NT2/D1 (cell line): ENCODE results near the gene INVS.

ENCODE experiments used
- SUZ12 ChIP-seq: IDR thresholded peaks from 2 replicates; pipeline ENCODE4 v1.6.1; 2011; ENCODE audit not compliant: insufficient read length, insufficient read depth; ENCODE audit errors: extremely low read depth
- ZNF274 ChIP-seq: IDR thresholded peaks from 2 replicates; pipeline ENCODE4 v1.6.1; 2011; ENCODE audit warnings: mild to moderate bottlenecking, low read depth, low read length

DNA sequence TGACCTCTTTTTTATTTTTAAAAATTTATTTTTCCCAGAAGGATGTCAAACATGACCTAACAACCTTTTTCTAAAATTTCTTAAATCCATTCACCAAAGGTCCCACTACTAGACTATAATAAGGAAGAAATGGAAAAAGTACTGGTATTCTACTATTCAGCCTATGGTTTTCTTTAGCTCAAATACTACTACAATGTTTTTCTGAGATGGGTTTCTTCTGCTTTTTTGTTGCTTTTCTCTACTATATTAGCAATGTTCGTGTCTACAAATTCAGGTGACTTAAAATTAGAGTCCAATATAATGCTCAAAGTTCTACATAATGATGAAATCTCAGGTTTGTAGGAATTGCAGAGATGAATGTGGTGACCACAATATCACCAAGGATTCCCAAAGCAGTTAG is 8.2 kb upstream of the INVS start:
- TF ChIP-seq ZNF274 (no peak), SUZ12 (no peak)
